HK-2 (cell line): Measurements from ENCODE around the gene ZFAND3.
"Not testable (repeated sequence)": the region's sequence is repeated elsewhere in the genome, so short reads cannot be mapped to it uniquely, and the experiment has no call there.

ENCODE experiments used
- DNase-seq: peaks from one replicate; pipeline ENCODE4 v3.0.0-alpha.2; 2018; ENCODE audit not compliant: unreplicated experiment

ZFAND3 gene

GRCh38 chr6:37972994-37973757, 153.6 kb downstream of the ZFAND3 start:
- DNase-seq, result no peak

DNA sequence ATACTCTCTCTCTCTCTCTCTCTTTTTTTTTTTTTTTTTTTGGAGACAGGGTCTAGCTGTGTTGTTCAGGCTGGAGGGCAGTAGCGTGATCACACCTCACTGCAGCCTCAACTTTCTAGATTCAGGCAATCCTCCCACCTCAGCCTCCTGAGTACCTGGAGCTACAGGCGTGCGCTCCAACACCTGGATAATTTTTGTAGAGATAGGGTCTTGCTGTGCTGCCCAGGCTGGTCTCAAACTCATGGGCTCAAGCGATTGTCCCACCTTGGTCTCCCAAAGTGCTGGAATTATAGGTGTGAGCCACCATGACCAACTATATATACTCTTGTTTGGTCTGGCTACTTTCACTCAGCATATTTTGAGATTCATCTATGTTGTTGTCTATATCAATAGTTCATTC, 154.9 kb downstream of the ZFAND3 start:
- DNase-seq, result no peak

- no peak for DNase-seq
Observed at GRCh38 chr6:37974943-37975342, 155.4 kb downstream of the ZFAND3 start.

DNA sequence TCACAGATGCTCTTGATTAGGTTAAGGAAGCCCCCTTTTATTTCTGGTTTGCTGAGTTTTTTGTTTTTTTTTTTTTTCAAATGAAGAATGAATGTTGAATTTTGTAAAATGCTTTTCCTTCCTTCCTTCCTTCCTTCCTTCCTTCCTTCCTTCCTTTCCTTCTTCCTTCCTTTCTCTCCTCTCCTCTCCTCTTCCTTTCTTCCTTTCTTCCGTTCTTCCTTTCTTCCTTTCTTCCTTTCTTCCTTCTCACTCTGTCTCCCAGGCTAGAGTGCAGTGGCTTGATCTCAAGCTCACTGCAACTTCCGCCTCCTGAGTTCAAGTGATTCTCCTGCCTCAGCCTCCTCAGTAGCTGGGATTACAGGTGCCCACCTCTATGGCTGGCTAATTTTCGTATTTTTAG, 158.2 kb downstream of the ZFAND3 start:
- DNase-seq, result no peak

- DNase-seq, result no peak
Observed at GRCh38 chr6:37979392-37980221, 160.1 kb downstream of the ZFAND3 start.

- DNase-seq, result no peak
Observed at GRCh38 chr6:37980222-37980595, 160.7 kb downstream of the ZFAND3 start.

- DNase-seq, result no peak
Observed at GRCh38 chr6:37981626-37982025, 162.1 kb downstream of the ZFAND3 start.

GRCh38 chr6:37982317-37982716, 162.8 kb downstream of the ZFAND3 start:
- no peak for DNase-seq

- DNase-seq, result no peak
Observed at GRCh38 chr6:37983720-37984501, 164.4 kb downstream of the ZFAND3 start.

DNA sequence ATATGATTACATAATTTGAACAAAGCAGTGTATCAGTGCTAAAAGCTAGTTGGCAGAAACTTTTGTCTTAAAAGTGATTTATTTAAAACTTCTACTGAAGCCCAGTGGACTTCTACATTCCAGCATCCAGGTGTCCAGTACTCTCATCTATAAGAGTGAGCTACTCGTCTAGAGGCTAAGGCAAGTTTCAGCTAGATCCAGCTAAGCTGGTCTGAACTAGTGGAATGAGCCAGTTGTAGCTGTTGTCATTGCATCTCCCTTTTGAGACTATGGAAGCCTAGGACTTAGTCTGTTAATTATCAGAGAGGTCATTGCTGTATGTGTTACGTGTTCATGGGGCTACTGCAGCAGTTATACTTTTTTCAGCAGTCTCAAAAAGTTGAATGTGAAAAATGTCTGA, 165.1 kb downstream of the ZFAND3 start:
- DNase-seq, result no peak

DNA sequence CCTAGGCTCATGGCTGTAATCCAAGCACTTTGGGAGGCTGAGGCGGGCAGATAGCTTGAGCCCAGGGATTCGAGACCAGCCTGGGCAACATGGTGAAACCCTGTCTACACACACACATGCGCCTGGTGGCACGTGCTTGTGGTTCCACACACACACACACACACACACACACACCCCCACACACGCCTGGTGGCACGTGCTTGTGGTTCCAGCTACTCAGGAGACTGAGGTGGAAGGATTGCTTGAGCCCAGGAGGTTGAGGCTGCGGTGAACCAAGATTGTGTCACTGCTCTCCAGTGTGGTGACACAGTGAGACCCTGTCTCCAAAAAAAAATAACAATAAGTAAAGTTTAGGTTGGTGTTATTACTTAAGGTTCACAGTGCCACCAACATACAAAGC, 165.8 kb downstream of the ZFAND3 start:
- no peak for DNase-seq

DNA sequence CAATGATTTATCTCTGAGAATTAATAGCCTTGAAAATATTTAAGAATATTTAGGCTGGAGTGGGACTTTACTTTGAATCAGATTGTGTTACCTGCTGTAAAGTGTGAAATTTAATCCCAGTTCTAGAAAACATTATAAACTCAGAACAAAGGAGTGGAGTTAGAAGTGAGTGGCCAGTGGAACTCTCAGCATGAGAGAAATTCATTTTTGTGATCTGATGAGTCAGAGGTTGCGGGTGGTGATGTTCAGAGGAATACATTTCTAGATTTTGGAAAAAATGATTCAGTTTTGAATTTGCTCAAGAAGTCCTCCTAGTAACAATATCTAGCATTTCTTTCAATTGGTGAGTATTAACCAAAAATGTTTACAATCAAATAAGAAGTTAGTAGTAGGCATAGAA, 167.5 kb downstream of the ZFAND3 start:
- DNase-seq, result no peak

DNA sequence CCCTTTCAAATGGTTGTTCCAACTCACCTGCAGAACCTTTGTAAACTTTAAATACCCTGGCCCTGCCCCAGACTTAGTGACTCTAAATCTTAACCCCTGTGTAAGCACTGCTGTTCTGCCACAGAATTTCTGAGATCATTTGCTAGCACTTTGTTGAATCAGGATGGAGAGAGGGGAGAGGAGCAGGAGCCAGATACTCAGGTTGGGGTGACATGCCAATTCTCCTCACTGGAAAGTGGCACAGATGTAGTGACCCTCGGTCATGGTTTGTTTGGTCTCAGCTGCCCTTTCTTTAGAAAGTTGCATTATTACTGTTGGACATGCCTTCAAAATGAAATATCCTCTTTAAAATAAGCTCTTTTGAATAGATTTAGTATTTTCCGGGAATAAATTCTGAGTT, 168.0 kb downstream of the ZFAND3 start:
- DNase-seq, result no peak

GRCh38 chr6:37988127-37988526, 168.6 kb downstream of the ZFAND3 start:
- no peak for DNase-seq

DNA sequence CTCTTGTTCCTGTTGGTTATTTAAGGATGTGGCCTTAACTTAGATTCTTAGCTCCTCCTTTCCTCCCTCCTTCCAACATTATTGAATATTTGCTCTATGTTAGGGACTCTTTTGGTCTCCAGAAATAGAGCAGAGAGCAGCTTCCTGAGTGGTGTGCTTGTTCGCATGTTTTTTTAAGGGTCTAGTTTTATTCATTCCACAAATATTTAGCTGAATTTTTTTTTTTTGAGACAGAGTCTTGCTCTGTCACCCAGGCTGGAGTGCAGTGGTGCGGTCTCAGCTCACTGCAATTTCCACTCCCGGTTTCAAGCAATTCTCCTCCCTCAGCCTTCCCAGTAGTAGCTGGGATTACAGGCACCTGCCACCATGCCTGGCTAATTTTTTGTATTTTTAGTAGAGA, 169.2 kb downstream of the ZFAND3 start:
- peak; percentile 16 for DNase-seq

DNA sequence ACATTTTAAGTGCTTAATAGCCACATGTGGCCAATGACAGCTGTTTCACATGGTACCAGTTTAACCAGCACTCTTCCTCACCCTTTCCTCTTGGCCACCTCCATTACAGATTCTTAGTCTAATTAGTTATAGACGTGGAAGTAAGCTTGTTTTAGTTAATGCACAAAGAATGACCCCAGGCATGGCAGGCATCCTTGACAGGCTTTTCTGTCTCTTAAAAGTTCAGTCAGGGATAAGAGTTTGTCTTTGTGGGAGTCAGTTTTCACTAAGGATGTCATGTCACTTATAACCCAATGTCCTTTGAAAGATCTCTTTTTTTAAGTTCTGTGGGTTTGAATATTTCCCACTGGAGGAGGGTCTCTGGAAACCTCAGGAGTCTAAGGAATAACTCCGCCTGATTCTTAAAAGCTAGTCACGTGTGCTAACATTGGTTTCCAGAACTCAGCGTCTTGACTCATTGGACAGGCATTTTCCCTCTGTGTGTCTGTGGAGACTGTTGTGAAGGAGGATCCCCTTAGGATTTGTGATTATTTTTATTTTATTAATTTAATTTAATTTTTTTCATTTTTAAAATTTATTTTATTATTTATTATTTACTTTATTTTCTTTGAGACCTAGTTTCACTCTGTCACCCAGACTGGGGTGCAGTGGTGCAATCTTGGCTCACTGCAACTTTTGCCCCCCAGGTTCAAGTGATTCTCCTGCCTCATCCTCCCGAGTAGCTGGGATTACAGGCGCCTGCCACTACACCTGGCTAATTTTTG, 171.4 kb downstream of the ZFAND3 start:
- peak; percentile 34 for DNase-seq

- DNase-seq, result no peak
Observed at GRCh38 chr6:37992749-37993148, 173.2 kb downstream of the ZFAND3 start.

GRCh38 chr6:37993194-37993593, 173.7 kb downstream of the ZFAND3 start:
- not testable (repeated sequence) for DNase-seq

- no peak for DNase-seq
Observed at GRCh38 chr6:37993596-37993995, 174.1 kb downstream of the ZFAND3 start.

- no peak for DNase-seq
Observed at GRCh38 chr6:37994223-37994622, 174.7 kb downstream of the ZFAND3 start.

DNA sequence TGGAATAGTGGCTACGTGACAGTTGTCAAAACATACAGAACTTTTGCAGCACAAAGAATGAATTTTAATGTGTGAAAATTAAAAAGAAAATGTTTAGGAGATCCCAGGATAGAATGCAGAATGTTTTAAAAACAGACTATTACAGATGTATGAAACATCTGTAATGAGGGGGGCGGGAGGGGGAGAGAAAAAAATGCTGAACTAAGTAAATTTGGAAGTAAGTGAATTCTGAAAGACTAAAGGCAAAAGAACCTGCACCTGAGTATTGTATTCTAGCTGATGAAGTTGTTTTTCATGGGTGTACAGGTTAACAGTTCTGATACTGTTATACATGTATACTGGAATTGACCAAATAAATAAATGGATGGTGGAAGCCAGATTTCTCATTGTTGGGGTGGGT, 178.8 kb downstream of the ZFAND3 start:
- no peak for DNase-seq

DNA sequence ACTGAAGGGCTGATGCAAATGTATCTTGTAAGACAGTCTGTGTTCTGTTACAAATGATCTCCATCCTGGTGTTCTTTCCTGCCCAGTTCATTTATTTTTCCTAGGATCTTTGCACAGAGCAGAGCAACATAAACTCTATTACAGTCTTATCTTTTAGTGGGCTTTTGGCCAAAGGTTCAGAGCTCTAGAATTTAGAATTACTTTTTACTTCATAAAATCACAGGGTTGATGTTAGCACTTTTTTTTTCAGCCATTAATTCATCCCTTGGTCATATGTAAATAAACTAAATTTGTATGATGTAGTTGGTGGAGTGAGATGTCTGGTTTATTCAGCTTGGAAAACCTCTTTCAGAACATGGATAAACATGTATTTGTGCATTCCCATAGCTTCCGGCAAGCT, 181.9 kb downstream of the ZFAND3 start:
- DNase-seq, result no peak
